Stimulated activated CD4-positive, alpha-beta T cell treated with anti-CD3 and anti-CD28 coated beads, Interleukin-1b, Interleukin-23, amount 100 ng/mL, for 1 hour (primary cell): ENCODE measurements around the gene ERLEC1.
"Not testable (repeated sequence)": the region's sequence is repeated elsewhere in the genome, so short reads cannot be mapped to it uniquely, and the experiment has no call there.

Experiments used
- DNase-seq, 2 donors: peaks; one replicate each; pipeline ENCODE4 v3.0.0-alpha.2; 2020; ENCODE audit warnings: low read depth in 2 of 2

ERLEC1 gene

GRCh38 chr2:53829980-53830290, 43.1 kb downstream of the ERLEC1 start:
- not testable (repeated sequence) for DNase-seq

DNA sequence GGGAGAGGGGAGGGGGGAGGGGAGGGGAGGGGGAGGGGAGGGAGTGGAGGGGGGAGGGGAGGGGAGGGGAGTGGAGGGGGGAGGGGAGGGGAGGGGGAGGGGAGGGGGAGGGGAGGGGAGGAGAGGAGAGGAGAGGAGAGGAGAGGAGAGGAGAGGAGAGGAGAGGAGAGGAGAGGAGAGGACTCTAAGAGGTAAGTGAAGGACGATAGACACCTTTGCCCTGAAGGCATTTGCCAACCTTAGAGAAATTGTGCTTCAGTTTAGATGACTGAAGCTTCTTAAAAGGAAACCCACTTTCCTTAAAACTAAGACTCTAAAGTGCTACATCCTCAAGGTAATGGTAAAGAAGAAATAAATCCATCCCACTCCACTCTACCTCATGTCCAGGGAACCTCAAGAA, 53.7 kb downstream of the ERLEC1 start:
- no peak for DNase-seq

- not testable (repeated sequence) for DNase-seq
Observed at GRCh38 chr2:53841651-53842050, 54.8 kb downstream of the ERLEC1 start.

- DNase-seq = no peak
Observed at GRCh38 chr2:53842891-53843290, 56.0 kb downstream of the ERLEC1 start.

- DNase-seq = no peak
Observed at GRCh38 chr2:53843595-53843994, 56.8 kb downstream of the ERLEC1 start.

GRCh38 chr2:53848062-53848461, 61.2 kb downstream of the ERLEC1 start:
- no peak for DNase-seq

GRCh38 chr2:53851052-53851757, 64.4 kb downstream of the ERLEC1 start:
- DNase-seq = not testable (repeated sequence)

DNA sequence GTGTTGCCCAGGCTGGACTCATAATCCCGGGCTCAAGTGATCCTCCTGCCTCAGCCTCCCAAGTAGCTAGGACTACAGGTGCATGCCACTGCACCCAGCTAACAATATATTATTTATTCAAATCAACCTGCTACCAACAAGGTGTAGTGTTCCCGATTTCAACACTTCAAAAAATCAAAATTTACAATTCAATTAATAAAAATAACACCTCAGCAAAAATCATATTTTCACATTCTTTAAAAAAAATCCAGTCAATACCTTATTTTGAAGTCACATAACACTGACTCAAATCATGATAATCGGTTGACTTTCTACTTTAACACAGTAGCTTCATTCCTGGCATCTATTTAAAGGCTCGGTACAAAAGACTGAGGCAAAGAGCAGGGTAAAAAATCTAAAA, 65.7 kb downstream of the ERLEC1 start:
- no peak for DNase-seq

DNA sequence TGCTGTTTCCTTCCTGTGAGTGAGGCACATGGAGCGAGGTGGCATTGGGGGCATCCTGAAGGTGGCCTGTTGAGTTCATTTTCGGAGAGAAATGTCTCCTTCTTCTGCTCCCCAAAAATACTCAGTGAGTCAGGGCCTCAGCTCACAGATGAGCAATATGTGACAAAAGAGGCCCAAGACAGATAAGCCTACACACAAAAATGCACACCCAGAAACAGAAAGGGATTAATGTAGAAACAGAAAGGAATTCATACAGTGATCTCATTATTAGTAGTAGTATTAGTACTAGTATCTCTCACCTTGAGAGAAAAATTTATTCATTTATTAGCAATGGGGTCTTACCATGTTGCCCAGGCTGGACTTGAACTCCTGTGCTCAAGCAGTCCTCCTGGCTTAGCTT, 67.8 kb downstream of the ERLEC1 start:
- no peak for DNase-seq

DNA sequence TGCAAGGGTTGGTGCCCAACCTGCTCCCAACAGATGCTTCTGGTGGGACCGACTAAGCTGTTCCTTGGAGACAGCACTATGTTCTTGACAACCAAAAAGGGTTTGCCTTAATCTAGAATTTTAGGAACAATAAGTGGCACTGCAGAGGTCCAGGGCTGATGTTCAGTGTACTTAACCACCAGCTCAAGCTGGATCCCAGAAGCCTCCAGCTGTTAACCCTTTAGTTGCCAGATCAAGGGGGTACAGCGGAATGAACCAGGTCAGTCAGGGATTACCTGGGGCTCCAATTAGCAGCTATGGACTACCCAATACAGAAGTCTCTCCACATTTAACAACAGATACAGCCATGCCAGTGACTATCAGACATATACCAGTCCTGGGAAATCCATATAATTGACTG, 69.4 kb downstream of the ERLEC1 start:
- DNase-seq = no peak

GRCh38 chr2:53859206-53860181, 72.7 kb downstream of the ERLEC1 start, which contains the start of gene GPR75:
Gene GPR75, minus strand, starts transcription at chr2:53859967. Its CDS starts 5,211 bp downstream, at chr2:53854756.
- no peak for DNase-seq

DNA sequence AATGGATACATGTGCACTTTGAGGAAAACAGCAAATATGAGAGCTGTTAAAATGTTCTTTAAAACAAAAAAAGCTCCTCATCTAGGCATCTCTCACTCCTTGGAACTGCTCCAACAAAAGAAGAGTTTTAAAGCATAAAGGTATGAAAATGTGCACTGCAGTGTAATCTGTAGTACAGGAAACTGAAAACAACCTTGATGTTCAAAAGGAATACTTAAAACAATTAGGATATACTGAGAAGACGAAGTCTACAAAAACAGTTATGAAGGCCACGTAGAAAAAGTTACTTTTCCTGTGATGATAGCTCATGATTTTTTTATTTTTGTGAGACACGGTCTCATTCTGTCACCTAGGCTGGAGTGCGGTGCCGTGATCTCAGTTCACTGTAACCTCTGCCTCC, 75.0 kb downstream of the ERLEC1 start:
- DNase-seq = no peak

GRCh38 chr2:53863538-53864227, 76.8 kb downstream of the ERLEC1 start:
- no peak for DNase-seq

DNA sequence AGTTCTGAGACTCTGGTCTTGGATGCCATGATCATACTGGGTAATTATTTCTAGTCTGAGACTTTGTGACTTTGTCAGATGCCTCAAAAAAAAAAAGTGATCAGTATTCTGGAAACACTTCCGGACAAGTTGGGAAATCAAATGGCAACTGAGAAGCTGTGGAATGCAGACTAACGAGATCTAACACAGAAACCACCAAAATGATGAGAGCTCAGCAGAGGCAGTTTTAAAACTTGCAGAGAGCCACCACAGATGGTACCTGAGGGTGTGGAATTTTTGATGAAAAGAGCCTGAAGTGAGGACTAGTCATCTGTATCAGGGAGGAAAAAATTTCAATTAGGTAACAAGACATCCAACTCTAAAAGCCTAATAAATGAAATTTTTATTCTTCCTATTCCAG, 78.4 kb downstream of the ERLEC1 start:
- DNase-seq = no peak

DNA sequence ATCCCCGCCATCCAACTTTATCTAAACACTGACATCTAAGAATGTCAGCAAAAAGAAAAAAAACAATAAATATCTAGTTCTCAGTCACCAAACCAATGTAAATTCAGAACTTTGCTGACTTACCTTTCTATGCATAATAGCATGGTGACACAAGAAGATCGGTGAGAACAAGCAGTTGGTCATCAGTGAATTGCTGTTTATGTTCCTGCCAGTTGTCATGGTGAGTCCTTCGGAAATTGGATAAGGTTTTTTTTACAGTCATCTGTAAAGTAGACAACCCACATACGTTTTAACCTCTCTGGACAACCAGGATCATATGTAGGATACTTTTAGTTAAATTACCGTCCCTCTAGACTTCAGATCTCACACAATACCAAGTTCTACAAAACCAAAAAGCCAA, 79.1 kb downstream of the ERLEC1 start:
- no peak for DNase-seq

- no peak for DNase-seq
Observed at GRCh38 chr2:53867169-53867568, 80.3 kb downstream of the ERLEC1 start.

DNA sequence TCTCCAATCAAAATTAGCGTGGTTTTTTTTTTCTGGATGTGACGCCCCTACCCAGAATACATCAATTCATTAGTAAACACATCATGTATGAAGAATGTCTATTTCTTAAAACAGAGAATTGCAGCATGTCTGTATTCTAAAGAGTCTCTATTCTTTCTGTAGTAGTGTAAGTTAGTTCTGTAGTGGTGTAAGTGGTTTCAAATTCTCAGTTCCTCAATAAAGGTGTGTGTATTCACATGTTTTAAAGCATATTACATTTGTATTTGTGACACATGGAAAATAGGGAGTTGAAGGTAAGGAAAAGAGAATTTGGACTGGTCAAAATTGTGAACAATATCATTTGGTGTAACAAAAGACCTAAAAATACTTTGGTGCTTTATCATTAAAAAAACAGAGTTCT, 80.9 kb downstream of the ERLEC1 start:
- no peak for DNase-seq
